ENCODE data around the gene MUC4. TPM values are rescaled to one million over a fixed set of nuclear protein-coding genes. Genes with fewer than 3 reads are reported as not detected.
A peak's percentile ranks its signal among the peaks of the same experiment; 100 is the strongest.

MUC4 gene
- 1 to 10 TPM in 3 of 8 experiments, under 1 TPM in 4, not detected in 1; 0.22 to 3.6 (median 0.76) TPM for total RNA-seq

DNA sequence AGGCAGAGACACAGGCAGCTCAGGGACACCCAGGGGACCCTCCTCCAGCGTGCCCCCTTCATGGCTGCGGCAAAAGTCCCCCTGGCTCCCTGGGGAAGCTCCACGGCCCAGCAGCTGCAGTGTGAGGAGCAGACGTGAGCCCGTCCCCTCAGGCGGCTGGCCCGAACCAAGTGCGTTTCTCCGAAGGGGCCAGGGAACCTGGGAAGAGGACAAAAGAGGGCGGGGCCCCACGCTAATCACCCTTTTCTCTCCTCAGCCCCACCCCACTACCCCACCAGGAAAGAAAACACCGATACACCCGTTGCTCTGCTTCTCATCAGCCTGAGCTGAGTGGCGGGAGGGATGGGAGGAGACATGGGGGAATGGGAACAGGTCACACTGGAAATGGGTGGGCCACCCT, at the start of gene MUC4:
TSS of gene MUC4 (minus strand) at position 174 of the 400 bp plus-strand sequence. CDS start at position 62, 112 bp downstream.
- peak in 5 of 8 experiments; percentile 21 to 87 (median 67) for ATAC-seq (replicated peaks in 6 of 8)
- in situ Hi-C loops (cut with MboI; ENCODE audit: low pct_unique_long_range_greater_than_20kb in 2 of 9, low sequenced_read_pairs in 9 of 9, unreplicated experiment in 9 of 9), result no loop called here
- WGBS, 10 experiments, result 44 to 60% methylated on average over 4 to 5 of the region's 14 CpGs; no CpG with 5 or more reads in 8 of the 10 experiments
- no peak within 1 kb of the TSS for H3K27ac ChIP-seq
- peaks cover 2 to 15% of the 10 kb centered on the region in 2 donors for H3K4me1 ChIP-seq (replicated peaks in 1 of 2)
- H3K4me3 ChIP-seq, result no peak within 1 kb of the TSS

- Histone ChIP-seq H3K4me1 (replicated peaks in 1 of 2) (peaks cover 4% of the 10 kb centered on the region in 2 donors), H3K4me3 (no peak overlapping the region), H3K27ac (no peak overlapping the region)
- WGBS, 10 experiments, result 36 to 85% (median 72%) methylated on average over 1 to 4 of the region's 6 CpGs; no CpG with 5 or more reads in 2 of the 10 experiments
- no peak for ATAC-seq (replicated peaks in 6 of 8)
- in situ Hi-C loops (cut with MboI; ENCODE audit: low pct_unique_long_range_greater_than_20kb in 2 of 9, low sequenced_read_pairs in 9 of 9, unreplicated experiment in 9 of 9), result loop anchor here in 1 of 9 experiments (10.0 kb wide), 1 partner anchor 54 kb away; no protein-coding TSS in a partner anchor
These were observed 48.7 kb upstream of the MUC4 start for GRCh38 chr3:195860456-195860855.

- H3K4me3 ChIP-seq, result no peak overlapping the region
- 40 to 100% (median 84%) methylated on average over 1 to 12 of the region's 23 CpGs; no CpG with 5 or more reads in 5 of the 10 experiments for WGBS, 10 experiments
- peak in 3 of 8 experiments; percentile 15 to 35 (median 21) for ATAC-seq (replicated peaks in 6 of 8)
- in situ Hi-C loops (cut with MboI; ENCODE audit: low pct_unique_long_range_greater_than_20kb in 2 of 9, low sequenced_read_pairs in 9 of 9, unreplicated experiment in 9 of 9), result loop anchor here in 1 of 9 experiments (10.0 kb wide), 1 partner anchor 55 kb away; no protein-coding TSS in a partner anchor
- no peak overlapping the region for H3K27ac ChIP-seq
- H3K4me1 ChIP-seq (replicated peaks in 1 of 2), result peaks cover 4% of the 10 kb centered on the region in 2 donors
These were observed 48.2 kb upstream of the MUC4 start for GRCh38 chr3:195859846-195860411.

- H3K4me3 ChIP-seq, result no peak overlapping the region
- ATAC-seq (replicated peaks in 6 of 8), result peak; percentile 9 to 61 (median 39)
- peaks cover 4% of the 10 kb centered on the region in 2 donors for H3K4me1 ChIP-seq (replicated peaks in 1 of 2)
- in situ Hi-C loops (cut with MboI; ENCODE audit: low pct_unique_long_range_greater_than_20kb in 2 of 9, low sequenced_read_pairs in 9 of 9, unreplicated experiment in 9 of 9), result no loop called here
- no peak overlapping the region for H3K27ac ChIP-seq
- WGBS, 10 experiments, result 0 to 93% (median 18%) methylated on average over 1 to 14 of the region's 21 CpGs; no CpG with 5 or more reads in 1 of the 10 experiments
These were observed 47.5 kb upstream of the MUC4 start for GRCh38 chr3:195859061-195859845.

GRCh38 chr3:195856410-195857084, 44.8 kb upstream of the MUC4 start:
- Histone ChIP-seq H3K27ac (no peak overlapping the region), H3K4me3 (no peak overlapping the region), H3K4me1 (replicated peaks in 1 of 2) (peaks cover 4% of the 10 kb centered on the region in 2 donors)
- ATAC-seq (replicated peaks in 6 of 8), result no peak
- in situ Hi-C loops (cut with MboI; ENCODE audit: low pct_unique_long_range_greater_than_20kb in 2 of 9, low sequenced_read_pairs in 9 of 9, unreplicated experiment in 9 of 9), result no loop called here
- 0 to 100% (median 72%) methylated on average over 1 to 11 of the region's 15 CpGs; no CpG with 5 or more reads in 2 of the 10 experiments for WGBS, 10 experiments

DNA sequence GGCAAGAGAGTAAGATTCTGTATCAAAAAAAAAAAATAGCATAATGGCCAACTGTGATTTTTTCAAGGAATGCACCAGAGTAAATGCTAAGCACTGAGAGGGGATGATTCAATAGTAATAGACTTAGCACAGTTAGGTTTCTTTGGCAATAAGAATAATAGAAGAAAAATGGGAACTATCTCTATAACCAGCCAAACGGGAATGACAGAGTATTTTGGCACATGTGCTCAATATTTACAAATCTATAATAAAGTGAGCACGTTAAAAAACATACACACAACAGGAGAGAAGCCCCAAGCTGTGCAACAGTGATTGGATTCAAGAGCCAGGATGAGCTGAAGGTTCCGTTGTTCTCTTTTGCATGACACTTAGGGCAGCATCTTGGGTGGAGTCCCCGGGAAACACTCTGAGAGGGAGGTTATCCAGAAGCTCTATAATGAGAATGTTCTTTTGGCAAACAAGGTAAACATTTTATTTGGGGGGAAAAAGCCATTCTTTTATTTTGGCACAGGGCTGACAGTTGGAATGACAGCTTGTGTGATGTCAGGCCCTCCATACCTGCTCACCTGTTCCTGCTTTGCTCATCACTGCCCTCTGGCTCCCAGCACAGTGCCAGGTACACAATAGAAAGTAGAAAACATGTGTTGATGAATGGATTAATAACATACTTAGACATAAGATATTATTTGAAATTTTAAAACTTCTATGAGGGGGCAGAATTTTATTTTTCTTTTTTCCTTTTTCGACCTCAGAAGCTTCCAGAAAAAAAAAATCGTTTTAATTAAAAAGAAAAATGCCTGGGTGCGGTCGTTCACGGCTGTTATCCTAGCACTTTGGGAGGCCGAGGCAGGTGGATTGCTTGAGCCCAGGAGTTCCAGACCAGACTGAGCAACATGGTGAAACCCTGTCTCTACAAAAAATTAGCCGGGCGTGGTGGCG, 44.0 kb upstream of the MUC4 start:
- in situ Hi-C loops (cut with MboI; ENCODE audit: low pct_unique_long_range_greater_than_20kb in 2 of 9, low sequenced_read_pairs in 9 of 9, unreplicated experiment in 9 of 9), result no loop called here
- no peak overlapping the region for H3K4me3 ChIP-seq
- ATAC-seq (replicated peaks in 6 of 8), result no peak
- peaks cover 4% of the 10 kb centered on the region in 2 donors for H3K4me1 ChIP-seq (replicated peaks in 1 of 2)
- H3K27ac ChIP-seq, result no peak overlapping the region
- 21 to 86% (median 63%) methylated on average over 1 to 9 of the region's 13 CpGs for WGBS, 10 experiments

DNA sequence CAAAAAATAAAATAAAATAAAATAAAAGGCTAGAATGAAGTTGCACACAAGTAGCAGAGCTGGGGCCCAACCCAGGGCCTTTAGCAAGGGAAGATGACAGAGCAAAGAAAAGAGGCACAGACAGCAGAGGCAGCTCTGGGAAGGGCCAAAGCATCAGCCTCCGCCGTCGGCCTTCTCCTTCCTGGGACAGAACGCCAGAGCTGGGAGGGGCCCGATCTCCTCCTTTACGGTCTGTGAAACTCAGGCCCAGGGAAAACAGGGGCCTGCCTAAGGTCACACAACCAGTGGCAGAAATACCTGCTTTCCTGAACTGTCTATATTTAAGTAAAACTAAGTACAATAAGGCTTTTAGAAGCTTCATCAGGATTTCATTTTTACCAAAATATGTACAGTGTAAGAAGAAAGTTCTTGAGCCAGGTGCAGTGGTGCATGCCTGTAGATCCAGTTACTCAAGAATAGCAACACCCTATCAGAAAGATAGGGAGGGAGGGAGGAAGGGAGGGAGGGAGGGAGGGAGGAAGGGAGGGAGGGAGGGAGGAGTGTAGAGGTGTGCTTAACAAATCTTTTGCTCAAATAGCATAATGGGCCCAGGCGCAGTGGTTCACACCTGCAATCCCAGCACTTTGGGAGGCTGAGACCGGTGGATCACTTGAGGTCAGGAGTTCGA, 43.0 kb upstream of the MUC4 start:
- ATAC-seq (replicated peaks in 6 of 8), result no peak
- in situ Hi-C loops (cut with MboI; ENCODE audit: low pct_unique_long_range_greater_than_20kb in 2 of 9, low sequenced_read_pairs in 9 of 9, unreplicated experiment in 9 of 9), result no loop called here
- Histone ChIP-seq H3K27ac (no peak overlapping the region), H3K4me3 (no peak overlapping the region), H3K4me1 (replicated peaks in 1 of 2) (peaks cover 4% of the 10 kb centered on the region in 2 donors)
- 38 to 90% (median 66%) methylated on average over 2 to 6 of the region's 9 CpGs; no CpG with 5 or more reads in 4 of the 10 experiments for WGBS, 10 experiments

- in situ Hi-C loops (cut with MboI; ENCODE audit: low pct_unique_long_range_greater_than_20kb in 2 of 9, low sequenced_read_pairs in 9 of 9, unreplicated experiment in 9 of 9), result no loop called here
- Histone ChIP-seq H3K4me3 (no peak overlapping the region), H3K4me1 (replicated peaks in 1 of 2) (no peaks in the 10 kb centered on the region), H3K27ac (no peak overlapping the region)
- 69 to 100% (median 80%) methylated on average over 1 to 11 of the region's 14 CpGs; no CpG with 5 or more reads in 4 of the 10 experiments for WGBS, 10 experiments
- ATAC-seq (replicated peaks in 6 of 8), result no peak
These were observed 42.3 kb upstream of the MUC4 start for GRCh38 chr3:195853996-195854395.

DNA sequence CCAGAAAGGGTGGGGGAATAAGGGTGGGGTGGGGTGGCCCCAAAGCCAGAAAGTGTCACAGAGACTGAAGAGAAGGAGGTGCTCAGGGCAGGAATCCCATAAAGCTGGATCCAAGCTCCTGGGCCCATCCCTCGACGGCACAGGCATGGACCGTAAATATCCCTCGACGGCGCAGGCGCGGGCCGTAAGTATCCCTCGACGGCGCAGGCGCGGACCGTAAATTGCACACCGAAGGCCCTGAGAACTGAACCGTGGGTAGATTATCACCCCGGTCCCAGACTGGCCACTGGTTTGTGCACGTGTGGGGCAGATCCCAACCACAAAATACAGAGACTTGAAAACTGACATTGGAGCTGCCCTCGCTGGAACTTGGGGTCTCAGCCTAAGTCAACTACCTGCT, 41.3 kb upstream of the MUC4 start:
- in situ Hi-C loops (cut with MboI; ENCODE audit: low pct_unique_long_range_greater_than_20kb in 2 of 9, low sequenced_read_pairs in 9 of 9, unreplicated experiment in 9 of 9), result no loop called here
- 68 to 95% (median 92%) methylated on average over 2 to 19 of the region's 20 CpGs; no CpG with 5 or more reads in 4 of the 10 experiments for WGBS, 10 experiments
- Histone ChIP-seq H3K27ac (no peak overlapping the region), H3K4me3 (no peak overlapping the region), H3K4me1 (replicated peaks in 1 of 2) (no peaks in the 10 kb centered on the region)
- ATAC-seq (replicated peaks in 6 of 8), result no peak

DNA sequence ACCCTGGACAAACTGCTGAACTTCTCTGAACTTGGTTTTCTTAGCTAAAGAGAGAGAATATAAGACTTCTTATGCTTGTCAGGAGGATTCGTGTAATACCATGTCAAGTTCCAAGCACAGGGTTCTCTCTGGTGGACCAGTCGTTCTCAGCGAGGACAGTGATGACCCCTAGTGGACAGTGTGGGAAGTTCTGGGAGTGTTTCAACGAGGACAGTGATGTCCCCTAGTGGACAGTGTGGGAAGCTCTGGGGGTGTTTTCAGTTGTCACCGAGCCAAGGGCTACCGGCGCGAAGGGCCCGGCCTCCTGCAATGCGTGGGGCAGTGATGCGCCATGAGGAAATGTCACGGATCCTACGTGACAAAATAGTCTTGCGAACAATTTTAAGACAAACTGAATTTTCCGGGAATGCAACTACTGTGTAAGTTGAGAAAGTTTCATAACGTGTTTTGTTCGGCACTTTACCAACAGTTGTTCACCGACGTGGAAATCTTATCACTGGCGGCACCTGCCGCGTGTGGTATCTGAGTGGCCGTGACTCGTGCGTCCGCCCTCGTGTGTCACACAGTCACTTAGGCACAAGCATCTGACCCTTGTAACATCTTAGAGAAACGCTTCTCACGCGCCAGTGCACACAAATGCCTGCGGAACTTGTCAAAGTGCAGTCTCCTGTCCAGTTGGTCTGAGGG, 39.3 kb upstream of the MUC4 start:
- 0 to 100% (median 43%) methylated on average over 3 to 18 of the region's 31 CpGs; no CpG with 5 or more reads in 3 of the 10 experiments for WGBS, 10 experiments
- H3K4me1 ChIP-seq (replicated peaks in 1 of 2), result no peaks in the 10 kb centered on the region
- H3K27ac ChIP-seq, result no peak overlapping the region
- in situ Hi-C loops (cut with MboI; ENCODE audit: low pct_unique_long_range_greater_than_20kb in 2 of 9, low sequenced_read_pairs in 9 of 9, unreplicated experiment in 9 of 9), result no loop called here
- ATAC-seq (replicated peaks in 6 of 8), result peak; percentile 83 to 95 (median 86)
- no peak overlapping the region for H3K4me3 ChIP-seq

DNA sequence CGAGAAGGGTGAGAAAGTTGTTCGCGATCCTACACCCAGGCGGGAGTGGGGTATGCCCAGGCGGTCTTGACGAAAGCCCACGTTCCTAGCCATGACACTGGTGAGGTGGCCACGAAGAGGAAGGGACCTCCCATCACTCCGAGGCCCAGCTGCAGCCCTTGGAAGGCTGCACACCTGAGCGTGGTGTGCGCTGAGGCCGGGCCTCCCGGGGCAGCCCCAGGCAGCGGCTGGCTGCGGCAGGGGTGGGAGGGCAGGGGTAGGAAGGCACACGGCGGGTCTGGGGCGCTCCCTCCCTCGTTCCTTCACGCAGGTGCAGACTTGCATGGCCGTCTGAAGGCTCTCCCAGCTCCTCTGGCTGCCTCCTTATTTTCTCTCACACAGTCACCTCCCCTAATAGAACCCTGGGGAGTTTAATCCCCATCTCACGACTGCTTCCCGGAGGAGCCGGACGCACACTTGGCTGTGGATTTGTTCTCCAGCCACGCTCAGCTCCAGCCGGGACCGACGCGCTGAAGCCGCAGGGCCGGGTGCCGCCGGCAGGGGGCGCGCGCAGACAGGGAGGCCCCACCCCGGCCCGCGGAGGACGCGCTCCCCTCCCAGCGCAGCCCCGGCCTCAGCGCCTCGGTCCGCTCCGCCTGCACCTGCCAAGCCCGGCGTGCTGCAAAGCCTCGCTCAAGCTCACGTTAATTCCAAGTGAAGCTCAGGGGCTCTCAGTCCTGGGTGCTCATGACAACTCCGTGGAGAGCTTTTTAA, 37.8 kb upstream of the MUC4 start:
- Histone ChIP-seq H3K4me1 (replicated peaks in 1 of 2) (no peaks in the 10 kb centered on the region), H3K4me3 (no peak overlapping the region), H3K27ac (no peak overlapping the region)
- in situ Hi-C loops (cut with MboI; ENCODE audit: low pct_unique_long_range_greater_than_20kb in 2 of 9, low sequenced_read_pairs in 9 of 9, unreplicated experiment in 9 of 9), result no loop called here
- peak in 4 of 8 experiments; percentile 32 to 66 (median 43) for ATAC-seq (replicated peaks in 6 of 8)
- WGBS, 10 experiments, result 67 to 95% (median 87%) methylated on average over 1 to 6 of the region's 53 CpGs; no CpG with 5 or more reads in 6 of the 10 experiments
